Breast epithelium (tissue), 3 donors: Measurements from ENCODE around the gene CNP.
"Not testable (repeated sequence)": the region's sequence is repeated elsewhere in the genome, so short reads cannot be mapped to it uniquely, and the experiment has no call there.

Source experiments
- POLR2A ChIP-seq: fragments of 450-650 bp; IDR thresholded peaks from one replicate; pipeline ENCODE4 v1.6.1; 2016; ENCODE audit warnings: antibody characterized with exemption, mild to moderate bottlenecking, moderate library complexity
- POLR2AphosphoS5 ChIP-seq, 3 donors: sonication (generic); formaldehyde crosslinking; IDR thresholded peaks; one replicate each; pipeline ENCODE4 v1.6.1; 2017; ENCODE audit warnings: antibody characterized with exemption in 3 of 3
- TF ChIP-seq, protein P1 (sequence below), 3 donors: fragments of 450-650 bp; IDR thresholded peaks; one replicate each; pipeline ENCODE4 v1.5.1; 2016 to 2017; ENCODE audit warnings: antibody characterized with exemption in 3 of 3, mild to moderate bottlenecking in 3 of 3, moderate library complexity in 3 of 3

- TF ChIP-seq, protein P1, sequence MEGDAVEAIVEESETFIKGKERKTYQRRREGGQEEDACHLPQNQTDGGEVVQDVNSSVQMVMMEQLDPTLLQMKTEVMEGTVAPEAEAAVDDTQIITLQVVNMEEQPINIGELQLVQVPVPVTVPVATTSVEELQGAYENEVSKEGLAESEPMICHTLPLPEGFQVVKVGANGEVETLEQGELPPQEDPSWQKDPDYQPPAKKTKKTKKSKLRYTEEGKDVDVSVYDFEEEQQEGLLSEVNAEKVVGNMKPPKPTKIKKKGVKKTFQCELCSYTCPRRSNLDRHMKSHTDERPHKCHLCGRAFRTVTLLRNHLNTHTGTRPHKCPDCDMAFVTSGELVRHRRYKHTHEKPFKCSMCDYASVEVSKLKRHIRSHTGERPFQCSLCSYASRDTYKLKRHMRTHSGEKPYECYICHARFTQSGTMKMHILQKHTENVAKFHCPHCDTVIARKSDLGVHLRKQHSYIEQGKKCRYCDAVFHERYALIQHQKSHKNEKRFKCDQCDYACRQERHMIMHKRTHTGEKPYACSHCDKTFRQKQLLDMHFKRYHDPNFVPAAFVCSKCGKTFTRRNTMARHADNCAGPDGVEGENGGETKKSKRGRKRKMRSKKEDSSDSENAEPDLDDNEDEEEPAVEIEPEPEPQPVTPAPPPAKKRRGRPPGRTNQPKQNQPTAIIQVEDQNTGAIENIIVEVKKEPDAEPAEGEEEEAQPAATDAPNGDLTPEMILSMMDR (IDR thresholded peaks at IDR 0.05), result not testable (repeated sequence)
- TF ChIP-seq POLR2A; POLR2AphosphoS5 (IDR thresholded peaks at IDR 0.05): not testable (repeated sequence)
These were observed 43.7 kb downstream of the CNP start for GRCh38 chr17:42010266-42010680.
